IPS-NIHi7 (cell line): ENCODE results near the gene FKBP4.
"Not testable (repeated sequence)": the region's sequence is repeated elsewhere in the genome, so short reads cannot be mapped to it uniquely, and the experiment has no call there.

Source experiments
- DNase-seq: peaks from one replicate; pipeline ENCODE4 v3.0.0; 2012; ENCODE audit warnings: mixed read lengths; ENCODE audit errors: extremely low spot score

FKBP4 gene, protein sequence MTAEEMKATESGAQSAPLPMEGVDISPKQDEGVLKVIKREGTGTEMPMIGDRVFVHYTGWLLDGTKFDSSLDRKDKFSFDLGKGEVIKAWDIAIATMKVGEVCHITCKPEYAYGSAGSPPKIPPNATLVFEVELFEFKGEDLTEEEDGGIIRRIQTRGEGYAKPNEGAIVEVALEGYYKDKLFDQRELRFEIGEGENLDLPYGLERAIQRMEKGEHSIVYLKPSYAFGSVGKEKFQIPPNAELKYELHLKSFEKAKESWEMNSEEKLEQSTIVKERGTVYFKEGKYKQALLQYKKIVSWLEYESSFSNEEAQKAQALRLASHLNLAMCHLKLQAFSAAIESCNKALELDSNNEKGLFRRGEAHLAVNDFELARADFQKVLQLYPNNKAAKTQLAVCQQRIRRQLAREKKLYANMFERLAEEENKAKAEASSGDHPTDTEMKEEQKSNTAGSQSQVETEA

DNA sequence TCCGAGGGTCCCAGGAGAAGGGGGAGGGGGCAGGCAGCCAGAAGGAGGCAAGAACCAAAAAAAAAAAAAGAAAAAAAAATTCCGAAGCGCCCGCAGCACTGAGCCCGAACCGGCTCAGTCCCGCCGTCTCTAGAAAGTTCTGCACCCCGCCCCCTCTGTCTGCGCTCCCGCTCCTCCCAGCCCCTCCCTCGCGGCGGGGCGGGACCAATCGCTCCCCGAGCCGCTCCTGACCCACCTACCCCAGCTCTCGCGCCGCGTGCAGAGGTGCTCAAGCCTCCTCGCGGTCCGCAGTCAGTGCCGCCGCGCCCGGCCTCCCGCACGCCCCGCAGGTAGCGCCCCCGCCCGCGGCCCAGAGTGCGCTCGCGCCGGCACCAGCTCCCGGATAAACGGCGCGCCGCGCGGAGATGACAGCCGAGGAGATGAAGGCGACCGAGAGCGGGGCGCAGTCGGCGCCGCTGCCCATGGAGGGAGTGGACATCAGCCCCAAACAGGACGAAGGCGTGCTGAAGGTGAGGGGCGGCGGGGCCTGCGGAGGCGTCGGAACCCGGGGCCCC lies at the start of gene FKBP4:
Gene FKBP4 (plus strand): TSS at position 235 of the 554 bp plus-strand sequence. CDS start 170 bp downstream, at position 405.
- DNase-seq, result peak; percentile 96

DNA sequence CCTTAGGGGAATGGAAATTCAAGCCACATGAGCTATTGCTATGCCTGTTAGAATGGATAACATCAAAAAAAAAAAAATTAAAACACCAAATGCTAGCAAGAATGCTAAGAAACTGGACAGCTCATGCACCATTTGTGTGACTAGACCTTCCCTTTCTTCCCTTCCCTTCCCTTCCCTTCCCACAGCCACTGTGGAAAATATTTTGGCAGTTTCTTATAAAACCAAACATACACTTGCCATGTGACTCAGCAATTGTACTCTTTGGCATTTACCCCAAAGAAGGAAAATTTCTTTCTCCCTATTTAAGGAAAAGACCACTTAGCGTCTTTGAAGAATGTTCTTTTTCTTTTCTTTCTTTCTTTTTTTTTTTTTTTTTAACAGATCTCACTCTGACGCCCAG lies 49.1 kb upstream of the FKBP4 start:
- DNase-seq, result no peak

DNA sequence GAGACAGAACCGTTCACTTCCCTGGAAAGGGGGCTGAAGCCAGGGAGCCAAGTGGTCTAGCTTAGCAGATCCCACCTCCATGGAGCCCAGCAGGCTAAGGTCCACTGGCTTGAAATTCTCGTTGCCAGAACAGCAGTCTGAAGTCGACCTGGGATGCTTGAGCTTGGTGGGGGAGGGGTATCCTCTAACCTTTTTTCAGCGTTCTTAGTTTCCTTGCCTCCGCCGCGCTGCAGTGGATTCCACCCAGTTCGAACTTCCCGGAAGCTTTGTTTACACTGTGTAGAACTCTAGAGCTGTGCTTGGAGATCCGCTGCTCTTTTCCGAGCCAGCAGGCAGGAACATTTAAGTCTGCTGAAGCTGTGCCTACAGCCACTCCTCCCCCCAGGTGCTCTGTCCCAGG lies 45.2 kb upstream of the FKBP4 start:
- DNase-seq, result no peak

DNA sequence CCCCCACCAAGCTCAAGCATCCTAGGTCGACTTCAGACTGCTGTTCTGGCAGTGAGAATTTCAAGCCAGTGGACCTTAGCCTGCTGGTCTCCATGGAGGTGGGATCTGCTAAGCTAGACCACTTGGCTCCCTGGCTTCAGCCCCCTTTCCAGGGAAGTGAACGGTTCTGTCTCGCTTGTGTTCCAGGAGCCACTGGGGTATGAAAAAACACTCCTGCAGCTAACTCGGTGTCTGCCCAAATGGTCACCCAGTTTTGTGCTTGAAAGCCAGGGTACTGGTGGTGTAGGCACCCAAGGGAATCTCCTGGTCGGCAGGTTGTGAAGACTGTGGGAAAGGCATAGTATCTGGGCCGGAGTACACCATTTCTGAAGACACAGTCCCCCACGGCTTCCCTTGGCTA lies 44.6 kb upstream of the FKBP4 start:
- no peak for DNase-seq

DNA sequence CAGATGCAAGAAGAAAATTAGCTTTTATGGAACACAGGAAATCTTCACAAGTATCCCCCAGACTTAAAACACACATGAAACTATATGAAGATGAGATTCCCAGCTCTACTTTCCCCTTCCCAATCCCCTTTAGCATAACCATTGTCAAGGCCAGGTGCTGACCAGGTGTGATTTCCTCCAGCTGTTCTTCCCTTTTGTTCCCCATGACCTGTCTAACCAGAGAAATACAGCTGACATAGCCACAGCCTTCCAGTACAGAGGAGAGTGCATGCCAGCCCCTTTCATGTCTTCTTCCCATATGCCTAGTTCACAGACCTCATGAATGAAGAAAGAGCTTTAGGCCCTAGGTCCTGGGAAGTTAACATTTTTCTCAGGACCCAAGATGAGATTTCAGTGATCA lies 43.5 kb upstream of the FKBP4 start:
- DNase-seq, result no peak

DNA sequence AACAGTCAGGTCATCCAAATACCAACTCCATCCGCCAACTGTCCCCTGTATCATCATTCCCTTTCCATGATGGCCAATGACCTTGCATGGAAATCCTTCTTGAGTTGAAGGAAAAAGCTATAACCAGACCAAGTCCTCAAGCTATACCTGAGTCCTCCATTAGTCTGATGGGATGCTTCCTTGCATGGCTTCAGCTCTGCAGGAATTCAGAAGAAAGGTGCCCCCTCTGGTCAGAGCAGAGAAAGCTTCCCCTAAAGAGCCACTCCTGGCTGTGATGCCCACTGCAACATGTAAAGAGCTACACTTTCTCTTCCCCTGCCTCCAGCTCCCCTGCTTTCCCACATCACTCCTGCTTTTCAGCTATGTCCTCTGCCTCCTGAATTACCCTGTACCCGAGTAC lies 43.1 kb upstream of the FKBP4 start:
- DNase-seq, result peak; percentile 69

DNA sequence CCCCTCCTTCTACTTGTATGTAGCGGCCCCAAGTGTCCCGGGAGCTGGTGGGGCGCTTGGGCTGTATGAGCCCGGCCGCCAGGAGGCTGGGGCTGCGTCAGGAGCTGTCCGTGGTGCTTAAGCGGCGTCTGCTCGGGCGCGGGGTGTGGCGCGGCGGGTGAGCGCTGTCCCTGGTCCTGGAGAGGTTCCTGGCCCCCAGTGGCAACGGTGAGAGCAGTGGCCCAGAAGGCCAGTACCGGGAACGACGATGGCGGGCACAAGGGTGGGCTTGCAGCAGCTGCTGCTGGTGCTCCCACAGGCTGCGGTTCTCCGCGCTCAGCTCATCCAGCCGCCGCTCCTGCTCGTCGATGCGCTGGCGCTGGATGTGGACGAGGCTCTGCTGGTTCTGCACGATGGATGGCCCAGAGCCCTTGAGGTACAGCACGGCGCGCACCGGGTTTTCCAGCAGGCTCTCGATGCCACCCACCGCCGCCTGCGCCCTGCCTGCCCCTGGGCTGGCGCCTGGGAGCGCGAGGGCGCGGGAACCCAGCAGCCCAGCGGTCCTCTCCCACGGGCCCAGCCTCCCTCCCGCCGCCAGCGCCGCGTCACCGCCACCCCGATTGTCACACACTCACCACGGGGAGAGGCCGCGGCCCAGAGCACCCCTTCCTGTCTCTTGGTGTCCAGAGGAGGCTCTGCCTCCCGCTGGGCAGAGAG lies 41.9 kb upstream of the FKBP4 start:
- peak; percentile 92 for DNase-seq

DNA sequence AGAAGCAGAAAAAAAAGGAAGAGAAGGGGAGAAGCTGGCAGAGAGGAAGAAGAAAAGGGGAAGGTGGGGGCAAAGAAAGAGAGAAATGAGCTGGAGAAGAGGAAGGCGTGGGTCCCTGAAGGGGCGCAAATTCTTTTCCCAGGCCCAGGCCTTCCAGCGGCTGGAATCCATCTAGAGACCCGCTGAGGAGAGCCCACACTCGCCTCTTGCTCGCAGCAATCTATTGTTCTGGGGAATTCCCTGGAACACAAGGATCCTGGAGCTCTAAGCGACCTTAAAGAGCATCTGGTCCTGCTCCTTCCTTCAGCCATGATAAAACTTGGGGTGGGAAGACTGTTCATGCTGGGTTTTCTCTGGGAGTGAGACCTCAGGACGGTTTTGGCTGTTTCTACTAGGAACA lies 41.2 kb upstream of the FKBP4 start:
- no peak for DNase-seq

DNA sequence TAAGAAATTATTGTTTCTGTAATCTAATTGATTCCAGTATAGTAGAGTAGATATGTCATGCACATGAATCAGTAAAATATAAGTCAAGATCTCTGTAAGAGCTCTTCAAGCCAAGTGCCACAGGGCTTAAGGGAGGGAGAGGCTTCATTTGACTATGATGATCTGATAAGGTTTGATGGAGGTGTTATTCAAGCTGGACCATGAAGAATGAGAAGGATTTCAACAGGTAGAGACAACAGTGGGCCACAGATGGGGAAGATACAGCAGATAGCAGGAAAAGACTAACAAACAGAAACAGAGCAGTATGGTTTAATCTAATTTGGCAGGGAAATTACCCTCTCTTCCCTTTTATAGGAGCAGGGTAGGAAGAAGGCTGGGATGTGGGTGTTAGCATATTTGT lies 40.6 kb upstream of the FKBP4 start:
- no peak for DNase-seq

DNA sequence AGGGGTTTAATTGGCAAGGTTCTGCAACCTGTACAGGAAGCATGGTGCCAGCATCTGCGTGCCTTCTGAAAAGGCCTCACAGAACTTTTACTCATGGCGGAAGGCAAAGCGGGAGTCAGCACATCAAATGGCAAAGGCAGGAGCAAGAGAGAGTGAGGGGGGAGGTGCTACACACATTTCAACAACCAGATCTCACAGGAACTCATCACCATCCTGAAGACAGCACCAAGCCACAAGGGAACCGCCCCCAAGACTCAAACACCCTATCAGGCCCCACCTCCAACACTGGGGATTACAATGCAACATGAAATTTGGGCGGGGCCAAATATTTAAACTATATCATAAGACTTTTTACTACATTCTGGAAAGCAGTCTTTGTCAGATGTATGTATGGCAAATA lies 38.0 kb upstream of the FKBP4 start:
- DNase-seq, result no peak

DNA sequence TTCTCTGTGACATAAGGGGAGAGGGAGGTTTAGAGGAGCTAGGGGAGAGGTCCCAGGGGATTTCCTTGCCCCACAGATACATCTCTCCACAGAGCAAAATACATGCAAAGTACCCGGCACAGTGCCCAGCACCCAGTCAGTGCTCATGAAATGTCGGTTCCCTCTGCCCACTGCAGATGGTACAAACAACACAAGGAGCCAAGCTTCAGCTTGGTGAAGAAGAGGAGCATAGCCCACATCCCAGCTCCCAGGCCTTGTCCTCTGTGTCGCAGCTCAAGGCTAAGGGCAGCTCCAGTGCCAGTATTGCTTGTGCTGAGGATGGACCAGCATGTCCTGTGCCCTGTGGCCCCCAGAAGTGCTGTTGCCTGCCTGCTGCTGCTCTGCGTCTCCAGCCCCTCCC lies 35.0 kb upstream of the FKBP4 start:
- DNase-seq, result no peak

DNA sequence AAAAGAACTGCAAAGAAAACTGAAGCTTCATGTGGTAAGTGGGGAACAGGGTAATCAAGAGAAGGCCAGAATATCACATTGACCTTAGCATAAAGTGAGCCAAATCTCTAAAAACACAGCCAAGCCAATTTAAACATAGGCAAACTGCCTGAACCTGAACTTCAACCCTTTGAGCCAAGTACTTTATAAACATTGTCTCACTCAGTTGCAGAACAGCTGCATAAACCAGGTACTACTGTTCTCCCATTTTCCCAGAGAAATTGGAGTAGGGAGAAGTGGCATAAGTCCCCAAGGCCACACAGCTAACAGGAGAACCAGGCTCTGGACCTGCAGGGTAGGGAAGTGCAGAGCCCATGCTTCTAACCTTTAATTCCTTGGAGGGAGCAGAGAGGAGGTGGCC lies 30.4 kb upstream of the FKBP4 start:
- no peak for DNase-seq

DNA sequence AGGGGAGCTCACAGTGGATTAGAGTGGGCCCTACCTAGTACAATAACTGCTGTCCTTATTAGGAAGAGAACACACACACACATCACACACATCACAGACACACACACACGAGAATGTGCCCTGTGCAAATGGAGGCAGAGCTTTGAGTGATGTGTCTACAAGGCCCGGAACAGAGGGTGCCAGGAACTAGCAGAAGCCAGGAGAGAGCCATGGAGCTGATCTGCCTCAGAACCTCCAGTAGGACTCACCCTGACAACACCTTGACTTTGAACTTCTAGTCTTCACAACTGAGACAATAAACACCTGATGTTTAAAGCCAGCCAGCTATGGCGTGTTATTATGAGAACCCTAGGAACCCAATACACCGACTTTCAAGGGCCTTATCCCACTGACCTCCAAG lies 29.7 kb upstream of the FKBP4 start:
- DNase-seq, result no peak

DNA sequence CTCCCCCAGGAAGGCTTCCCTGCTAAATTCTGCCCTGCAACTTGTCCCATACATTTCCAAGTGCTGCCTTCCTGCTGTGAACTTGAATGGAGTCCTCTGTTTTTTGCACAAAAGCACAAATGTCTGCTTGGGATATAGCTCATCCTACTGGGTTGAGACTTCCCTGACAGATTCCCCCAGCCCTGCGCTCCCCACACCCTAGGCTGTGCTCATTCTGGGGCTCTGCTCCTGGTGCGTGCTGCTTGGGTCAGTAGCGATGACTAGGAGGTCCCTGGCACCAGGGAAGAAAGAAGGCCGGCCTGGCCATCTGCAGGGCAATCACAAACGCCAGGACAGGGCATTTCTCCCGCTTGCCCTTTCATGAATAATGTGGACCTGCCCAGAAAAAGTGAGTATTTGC lies 29.2 kb upstream of the FKBP4 start:
- DNase-seq, result no peak

DNA sequence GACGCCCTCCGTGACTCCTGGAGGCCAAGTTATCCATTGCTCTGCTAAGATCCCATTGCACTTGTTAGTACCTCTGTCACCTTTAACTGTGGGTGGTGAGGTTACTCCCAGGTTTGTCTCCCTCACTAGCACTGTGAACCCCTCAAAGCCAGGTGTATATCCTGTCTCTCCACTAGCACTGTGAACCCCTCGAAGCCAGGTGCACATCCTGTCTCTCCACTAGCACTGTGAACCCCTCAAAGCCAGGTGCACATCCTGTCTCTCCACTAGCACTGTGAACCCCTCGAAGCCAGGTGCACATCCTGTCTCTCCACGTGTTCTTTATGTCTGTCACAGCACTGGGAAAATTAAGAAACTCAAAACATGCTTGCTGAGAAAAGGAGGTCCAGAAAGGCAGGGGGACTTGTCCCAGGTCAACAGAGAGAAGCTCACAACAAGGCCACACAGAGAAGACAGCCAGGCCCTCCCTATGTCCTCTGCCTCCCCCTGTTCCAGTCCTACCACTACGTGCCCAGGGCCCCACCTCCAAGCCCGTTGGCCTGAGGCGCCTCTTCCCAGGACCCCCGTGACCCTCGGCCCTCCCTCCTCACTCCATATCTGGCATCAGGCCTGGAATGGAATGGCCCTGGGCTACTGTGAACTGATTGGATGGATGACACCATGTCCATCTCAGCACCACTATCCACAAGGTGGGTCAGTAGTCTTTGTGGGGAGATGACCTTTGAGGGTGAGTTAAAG lies 26.4 kb upstream of the FKBP4 start:
- DNase-seq, result no peak

DNA sequence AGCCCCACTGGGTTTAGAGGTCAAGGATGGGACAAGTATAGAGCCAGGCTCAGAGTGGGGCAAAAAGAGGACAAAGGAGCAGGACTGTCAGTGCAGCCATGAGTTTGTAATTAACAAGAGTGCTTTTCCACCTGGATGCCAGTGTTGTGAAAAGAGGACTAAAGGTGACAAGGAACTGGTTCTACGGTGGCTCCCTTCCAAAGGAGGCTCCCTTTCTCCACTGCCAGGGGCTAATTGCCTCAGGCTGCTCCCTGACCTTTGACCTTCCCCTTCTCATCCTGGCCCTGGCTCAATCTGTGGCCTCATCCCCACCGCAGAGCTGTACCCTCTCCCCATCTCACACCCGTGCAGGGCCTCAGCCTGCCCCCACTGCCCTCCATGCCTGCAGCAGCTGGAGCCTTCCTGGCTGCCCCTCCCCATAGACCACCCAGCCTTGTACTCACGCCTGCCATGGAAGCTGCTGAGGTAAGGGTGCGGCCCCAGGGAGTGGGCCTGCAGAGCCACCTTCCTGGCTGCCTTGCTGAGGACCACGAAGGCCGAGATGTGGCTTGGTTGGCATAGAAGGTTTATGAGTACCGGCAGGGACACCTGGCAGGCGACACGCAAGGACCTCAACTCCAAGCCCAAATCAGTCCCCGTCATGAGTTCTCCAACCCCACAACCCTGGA lies 24.8 kb upstream of the FKBP4 start:
- no peak for DNase-seq

DNA sequence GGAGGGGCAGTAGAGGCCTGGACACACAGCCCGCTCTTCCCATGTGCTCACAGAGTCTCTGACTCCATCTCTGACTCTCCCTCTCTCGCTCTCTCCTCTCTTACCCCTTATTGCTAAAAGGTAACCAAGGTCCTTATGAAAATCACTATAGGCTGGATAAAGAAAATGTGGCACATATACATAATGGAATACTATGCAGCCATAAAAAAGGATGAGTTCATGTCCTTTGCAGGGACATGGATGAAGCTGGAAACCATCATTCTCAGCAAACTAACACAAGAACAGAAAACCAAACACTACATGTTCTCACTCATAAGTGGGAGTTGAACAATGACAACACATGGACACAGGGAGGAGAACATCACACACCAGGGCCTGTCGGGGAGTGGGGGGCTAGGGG lies 24.2 kb upstream of the FKBP4 start:
- not testable (repeated sequence) for DNase-seq

DNA sequence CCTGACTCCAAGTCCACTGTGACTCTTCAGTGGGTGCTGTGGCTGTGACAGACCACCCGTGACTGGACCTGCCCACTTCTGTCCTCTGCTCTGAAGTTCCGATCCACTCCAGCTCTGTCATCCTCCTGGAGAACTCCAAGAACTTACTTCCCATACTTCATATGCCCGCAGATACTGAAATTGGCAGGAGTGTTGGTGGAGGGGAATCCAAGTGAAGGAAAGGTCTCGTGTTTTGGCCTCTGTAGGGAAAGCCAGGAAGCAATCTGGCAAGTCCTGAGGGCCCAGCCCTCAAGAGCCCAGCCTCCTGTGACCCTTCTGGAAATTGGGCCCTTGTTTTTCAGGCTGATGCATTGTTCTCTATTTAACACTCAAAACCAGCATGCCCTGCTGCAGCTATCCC lies 22.4 kb upstream of the FKBP4 start:
- DNase-seq, result no peak

DNA sequence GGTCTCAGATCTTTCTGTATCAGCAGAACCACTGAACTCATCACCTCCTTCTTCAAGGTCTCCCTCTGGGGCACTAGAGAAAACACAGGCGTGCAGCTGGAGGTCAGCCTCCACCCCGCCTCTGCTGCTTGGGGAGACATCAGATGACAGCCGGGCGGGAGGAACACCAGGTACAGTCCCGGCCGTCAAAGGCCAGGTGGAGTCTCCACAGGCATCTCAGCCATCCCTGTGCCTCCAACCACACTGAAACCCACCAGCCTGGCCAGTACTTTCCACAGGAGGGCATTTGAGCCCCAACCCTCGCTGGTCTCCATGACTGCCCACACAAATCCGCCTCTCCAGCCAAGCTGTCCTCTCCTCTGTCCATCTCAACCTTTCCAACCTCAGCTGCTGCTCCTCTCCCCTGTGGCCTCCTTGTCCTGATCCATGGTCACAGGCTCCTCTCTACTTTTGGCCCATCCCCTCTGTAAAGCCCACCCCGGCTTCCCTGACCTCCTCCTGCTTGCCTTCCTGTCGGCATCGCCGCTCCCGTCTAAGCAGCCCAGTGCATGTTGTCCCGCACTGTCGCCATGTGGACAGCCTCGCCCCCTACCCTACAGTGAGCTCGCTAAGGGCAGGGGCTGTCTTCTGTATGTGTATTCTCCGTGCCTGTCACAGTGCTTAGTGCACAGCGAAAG lies 21.4 kb upstream of the FKBP4 start:
- no peak for DNase-seq

DNA sequence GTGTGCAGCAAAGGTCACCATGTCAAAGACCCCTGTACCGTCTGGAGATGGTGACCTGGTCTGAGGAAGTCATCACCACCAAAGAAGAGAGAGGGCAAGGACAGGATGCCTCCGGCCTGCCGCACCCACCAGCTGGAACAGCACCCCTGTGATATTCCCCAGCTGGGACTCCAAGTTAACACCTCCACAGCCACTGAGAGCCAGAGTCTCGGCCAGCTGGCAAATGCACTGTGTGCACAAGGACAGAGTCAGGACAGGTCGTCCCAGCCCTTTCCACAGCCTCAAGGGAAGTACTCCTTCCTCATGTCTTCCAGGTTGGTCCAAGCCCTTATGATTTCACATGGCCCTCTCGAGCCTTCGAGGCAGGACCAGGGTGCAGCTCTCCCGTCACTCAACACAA lies 19.3 kb upstream of the FKBP4 start:
- DNase-seq, result no peak

DNA sequence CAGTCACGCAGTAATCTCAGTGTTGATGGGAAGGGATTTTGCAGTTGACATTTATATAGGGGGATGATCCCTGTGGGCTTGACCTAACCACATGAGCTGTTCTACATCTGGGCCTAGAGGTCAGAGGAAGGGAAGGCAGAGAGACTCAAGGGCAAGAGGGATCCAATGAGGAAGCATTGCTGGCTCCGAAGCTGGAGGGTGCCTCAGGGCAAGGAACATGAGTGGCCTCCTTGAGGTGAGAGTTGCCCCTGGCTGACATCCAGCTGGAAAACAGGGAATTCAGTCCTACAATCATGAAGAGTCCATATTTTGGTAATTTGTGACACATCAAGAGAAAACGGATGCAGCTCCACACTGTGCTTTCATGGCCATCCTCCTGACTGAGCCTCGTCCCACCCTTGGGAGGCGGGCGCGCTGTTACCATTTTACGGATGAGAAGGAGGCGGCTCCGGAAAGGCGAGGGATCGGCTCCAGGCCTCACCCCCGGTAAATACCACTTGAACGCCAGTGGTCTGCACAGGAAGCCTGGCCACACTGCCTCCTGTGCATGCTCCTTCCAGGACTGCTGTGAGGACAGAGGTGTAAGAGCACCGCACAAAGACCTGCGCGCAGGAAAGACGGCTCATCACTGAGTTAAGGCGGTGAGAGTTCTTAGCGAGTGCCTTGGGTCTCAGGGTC lies 18.5 kb upstream of the FKBP4 start:
- DNase-seq, result no peak
